Measurements from ENCODE around the gene TRAPPC10. TPM values are rescaled to one million over a fixed set of nuclear protein-coding genes. Genes with fewer than 3 reads are reported as not detected.

TRAPPC10 gene
- total RNA-seq, 1 experiment from 2014 or later = 31.5 TPM

- TF ChIP-seq EZH2 (IDR thresholded peaks at IDR 0.05) (no peak), MAX (IDR thresholded peaks at IDR 0.05) (no peak), FOSL1 (IDR thresholded peaks at IDR 0.05; ENCODE audit: low read depth) (no peak), SIN3A (IDR thresholded peaks at IDR 0.05; ENCODE audit: low read depth) (no peak), RAD21 (IDR thresholded peaks at IDR 0.05; ENCODE audit: low read depth) (no peak), CEBPB (IDR thresholded peaks at IDR 0.05; ENCODE audit: low read depth) (no peak), EGR1 (IDR thresholded peaks at IDR 0.05; ENCODE audit: low read depth) (no peak), ZBTB33 (IDR thresholded peaks at IDR 0.05; ENCODE audit: extremely low read depth, insufficient replicate concordance, low read length) (no peak), SRF (IDR thresholded peaks at IDR 0.05; ENCODE audit: low read depth) (no peak), POLR2AphosphoS5 (IDR thresholded peaks at IDR 0.05; ENCODE audit: low read depth, low read length) (no peak), POLR2A (IDR thresholded peaks at IDR 0.05; ENCODE audit: borderline replicate concordance, extremely low read depth, insufficient read depth, insufficient read length) (no peak)
- BruUV-seq (replicated peaks) = no TSS peak
Measured at GRCh38 chr21:44076316-44076715, 64.2 kb downstream of the TRAPPC10 start.

More at GRCh38 chr21:44076316-44076715, 64.2 kb downstream of the TRAPPC10 start:
- Histone ChIP-seq H3K4me3 (replicated peaks in 1 of 2; ENCODE audit: low read depth in 1 of 2, low read length in 2 of 2) (no peak overlapping the region), H3K4me1 (ENCODE audit: control insufficient read depth in 1 of 2, insufficient read depth in 2 of 2, low read length in 2 of 2) (no peaks in the 10 kb centered on the region), H3K27ac (ENCODE audit: low read depth, low read length) (no peak overlapping the region), H3K9ac (ENCODE audit: low read length) (no peak overlapping the region), H3K9me2 (ENCODE audit: insufficient read depth) (no peaks in the 10 kb centered on the region), H3K4me2 (ENCODE audit: low read length) (no peak overlapping the region), H2AFZ (ENCODE audit: low read depth, low read length, poor library complexity, severe bottlenecking) (no peak overlapping the region), H3K9me3 (ENCODE audit: control insufficient read depth in 1 of 2, insufficient read depth in 1 of 2, low read depth in 1 of 2, low read length in 2 of 2) (no peaks in the 10 kb centered on the region), H3K79me2 (ENCODE audit: insufficient read depth, low read length) (peaks cover 4% of the 10 kb centered on the region; the same call in 1 of the 2 replicates), H3K27me3 (ENCODE audit: insufficient read depth, low read length) (no peaks in the 10 kb centered on the region), H4K20me1 (ENCODE audit: insufficient read depth) (0 out of 2 replicates have a peak, but pooled peaks cover under 1% of the 10 kb centered on the region), H3K36me3 (ENCODE audit: control insufficient read depth in 1 of 2, insufficient read depth in 2 of 2, low read length in 2 of 2) (peaks cover 16 to 29% of the 10 kb centered on the region in 2 experiments; a peak in 3 of 4 replicates)
- ChIA-PET CTCF (no interaction called here), POLR2A (no interaction called here), RAD21 (ENCODE audit: low non-redundant PET in 1 of 2, low total read pairs in 2 of 2, uncharacterized antibody in 2 of 2, unreplicated experiment in 2 of 2) (no interaction called here)
- no peak for ATAC-seq
- DNase-seq (ENCODE audit: low read depth, low spot score) = no peak
- intact Hi-C loops (cut with micrococcal nuclease) = no loop called here
